GM18858 (cell line): ENCODE measurements around the gene COL17A1.

Experiments
- ATAC-seq: cut with Tn5 transposase; IDR thresholded peaks from one replicate; pipeline ENCODE4 v1.9.1; 2021; ENCODE audit not compliant: unreplicated experiment

COL17A1 gene

DNA sequence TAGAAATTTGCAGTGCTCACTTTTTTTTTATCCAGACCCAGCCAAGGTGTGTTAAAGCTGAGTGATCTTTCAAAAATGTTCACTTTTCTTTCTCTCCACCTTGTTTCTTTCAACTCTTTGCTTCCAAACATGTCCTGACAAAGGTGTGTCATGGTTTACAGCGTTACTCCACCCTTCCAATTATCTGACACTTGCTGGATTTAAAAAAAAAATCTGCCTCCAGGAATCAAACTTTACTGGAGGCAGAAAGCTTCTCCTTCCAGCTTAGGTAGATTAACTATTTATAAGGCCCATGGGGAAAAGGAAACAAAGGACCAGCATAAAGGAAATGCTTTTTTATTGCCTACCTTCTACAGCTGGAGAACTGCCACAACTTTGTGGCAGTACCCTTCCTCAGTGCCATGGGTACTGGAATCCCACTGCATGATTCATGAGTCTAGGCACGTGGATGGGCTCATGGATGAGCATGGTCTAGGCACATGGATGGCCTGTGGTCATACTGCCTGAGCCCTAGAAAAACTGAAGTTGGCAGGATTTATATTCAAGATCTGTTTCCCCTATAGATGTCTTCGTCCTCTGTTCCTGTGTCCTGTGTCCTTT, at the start of gene COL17A1:
COL17A1 (minus strand) TSS at position 80 of the 600 bp plus-strand sequence. CDS start 5,207 bp downstream, outside the sequence.
- no peak for ATAC-seq

GRCh38 chr10:104130041-104130440, 44.4 kb upstream of the COL17A1 start:
- ATAC-seq: no peak

DNA sequence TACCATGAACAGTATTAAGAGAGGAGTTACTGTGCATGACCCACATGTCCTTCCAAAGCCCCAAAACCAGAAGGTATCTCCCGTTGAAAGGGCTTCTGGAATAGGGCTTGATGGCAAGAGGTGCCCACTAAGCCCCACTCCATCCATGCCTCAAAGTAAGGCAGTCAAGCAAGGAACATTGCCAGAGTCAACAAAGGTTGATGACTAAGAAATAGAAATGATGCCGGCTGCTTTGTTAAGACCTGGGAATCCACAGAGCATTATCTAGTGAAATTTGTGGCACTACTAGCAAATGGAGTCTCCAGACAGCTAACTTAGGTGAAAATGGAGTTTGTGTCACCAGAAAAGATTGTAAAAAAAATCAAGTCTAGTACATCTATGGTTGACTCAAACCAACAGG, 42.5 kb upstream of the COL17A1 start:
- ATAC-seq: no peak

DNA sequence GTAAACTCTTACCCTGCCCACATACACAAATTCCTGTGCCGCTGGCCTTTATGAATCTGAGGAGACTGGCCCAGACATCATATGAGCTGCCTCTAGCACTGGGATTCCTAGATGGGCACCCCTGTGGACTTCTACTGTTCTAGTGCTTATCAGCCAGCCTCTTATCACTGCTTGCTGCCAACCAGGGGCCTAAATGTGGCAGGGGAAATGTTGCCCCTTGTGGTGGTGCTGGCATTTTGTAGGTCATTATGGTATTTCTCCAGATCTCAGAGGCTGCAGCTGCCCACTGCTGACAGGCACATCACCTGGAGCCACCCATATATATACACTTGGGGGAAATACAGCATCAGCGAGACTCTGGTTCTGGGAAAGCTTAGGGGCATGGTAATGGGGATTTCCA, 41.7 kb upstream of the COL17A1 start:
- ATAC-seq: no peak

- ATAC-seq: no peak
Measured at GRCh38 chr10:104123397-104123796, 37.7 kb upstream of the COL17A1 start.

GRCh38 chr10:104122225-104123107, 36.8 kb upstream of the COL17A1 start:
- no peak for ATAC-seq

GRCh38 chr10:104121485-104122224, 36.0 kb upstream of the COL17A1 start, which contains the start of gene SFR1:
Gene SFR1 (plus strand): TSS chr10:104122171. CDS start chr10:104122184, 13 bp downstream.
- peak; percentile 69 for ATAC-seq

- ATAC-seq: peak; percentile 42
Measured at GRCh38 chr10:104120903-104121484, 35.3 kb upstream of the COL17A1 start.

DNA sequence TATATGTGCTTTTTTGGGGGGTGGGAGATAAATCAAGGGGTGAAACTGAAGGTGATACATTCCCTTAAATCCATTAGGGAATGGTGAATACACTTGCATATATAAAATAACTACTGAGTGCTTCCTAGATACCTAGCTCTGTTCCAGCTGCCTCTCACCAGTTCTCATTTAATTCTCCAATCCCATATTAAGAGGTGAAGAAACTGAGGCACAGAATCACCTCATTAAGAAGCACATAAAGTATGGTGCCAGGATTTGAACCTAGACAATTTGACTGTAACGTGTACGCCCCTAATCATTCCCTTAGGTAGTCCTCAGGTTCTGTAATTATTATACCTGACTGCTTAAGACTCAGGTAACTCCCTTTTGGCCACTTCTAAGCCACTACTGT, 34.8 kb upstream of the COL17A1 start:
- ATAC-seq: no peak

DNA sequence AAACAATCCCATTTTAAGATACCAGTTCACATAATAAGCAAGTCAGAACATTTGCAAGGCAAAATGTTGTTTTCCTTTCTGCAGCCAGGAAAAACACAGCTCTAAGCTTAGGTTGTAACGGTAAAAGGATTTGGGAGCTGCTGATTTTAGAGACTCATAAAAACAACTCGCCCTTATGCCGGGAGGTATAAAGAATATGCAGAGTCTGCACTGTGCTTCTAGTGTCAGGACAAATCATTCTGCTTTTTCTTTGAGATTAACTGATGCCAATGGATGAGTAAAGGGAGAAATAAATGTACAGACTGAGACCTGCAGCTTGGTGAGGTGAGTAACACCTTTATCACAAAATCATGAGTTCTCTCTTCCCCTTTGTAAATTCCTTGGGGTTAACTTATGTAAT, 34.3 kb upstream of the COL17A1 start:
- no peak for ATAC-seq

- no peak for ATAC-seq
Measured at GRCh38 chr10:104117839-104118323, 32.2 kb upstream of the COL17A1 start.

DNA sequence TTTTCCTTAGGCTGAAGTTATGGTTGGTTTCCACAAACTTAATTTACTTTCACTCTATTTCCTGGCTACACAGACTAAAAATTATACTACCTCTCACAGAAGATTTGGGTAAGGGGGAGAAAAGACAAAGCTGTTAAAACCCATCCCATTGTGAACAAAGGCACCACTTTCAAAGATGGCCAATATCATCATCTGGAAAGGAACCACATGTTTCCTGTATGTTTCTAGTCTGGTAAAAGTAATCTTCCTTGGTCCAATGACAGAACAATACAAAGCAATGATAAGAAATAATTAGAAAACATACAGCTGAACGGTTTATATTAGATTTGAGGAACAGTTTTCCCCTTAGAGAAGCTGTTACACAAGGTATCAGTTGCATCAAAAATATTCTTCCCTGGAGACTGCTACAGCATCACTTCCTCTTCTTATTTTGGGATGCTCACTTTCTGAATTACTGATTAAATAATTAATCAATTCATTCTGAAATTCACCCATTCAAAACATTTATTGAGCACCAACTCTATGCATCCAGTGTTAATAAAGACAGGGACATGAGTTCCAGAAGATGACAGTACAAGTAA, 27.8 kb upstream of the COL17A1 start:
- ATAC-seq: no peak

DNA sequence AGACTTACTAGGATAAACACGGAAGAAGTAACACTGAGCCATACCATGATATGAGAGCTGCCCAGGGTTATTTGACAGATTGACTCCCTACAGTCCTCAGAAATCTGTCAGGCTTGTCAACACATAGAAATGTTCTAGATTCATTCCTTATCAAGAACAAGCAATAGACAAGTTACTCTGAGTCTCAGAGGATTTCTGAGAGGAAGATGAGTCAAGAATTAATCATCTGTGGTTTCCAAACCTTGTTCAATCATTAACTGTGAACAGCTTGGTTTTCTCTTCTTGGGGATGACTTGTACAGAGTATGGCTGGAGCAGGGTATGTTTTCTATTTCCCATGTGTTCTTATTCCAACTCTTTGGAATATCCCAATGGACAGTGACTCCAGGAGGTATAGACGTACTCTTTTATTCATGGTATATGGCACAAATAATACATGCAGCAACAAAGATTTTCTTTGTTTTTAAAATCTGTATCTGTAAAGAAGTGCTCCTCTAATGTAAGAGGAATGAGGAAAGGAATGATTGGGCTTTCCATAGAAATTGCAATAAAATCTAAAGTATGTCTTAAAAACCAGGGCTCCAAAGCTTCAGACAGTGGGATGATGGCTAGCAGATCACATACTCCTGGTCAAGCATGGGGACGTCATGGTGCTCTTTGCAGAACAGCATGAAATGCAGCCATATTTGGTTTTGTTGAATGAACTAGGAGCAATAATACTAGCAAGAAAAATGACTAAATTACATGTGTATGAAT, 24.4 kb upstream of the COL17A1 start:
- ATAC-seq: peak; percentile 79

- ATAC-seq: no peak
Measured at GRCh38 chr10:104104926-104105325, 19.2 kb upstream of the COL17A1 start.

- peak; percentile 34 for ATAC-seq
Measured at GRCh38 chr10:104104418-104104817, 18.7 kb upstream of the COL17A1 start.

- ATAC-seq: peak; percentile 60
Measured at GRCh38 chr10:104103956-104104355, 18.3 kb upstream of the COL17A1 start.

- ATAC-seq: no peak
Measured at GRCh38 chr10:104101902-104102301, 16.2 kb upstream of the COL17A1 start.

GRCh38 chr10:104100795-104101194, 15.1 kb upstream of the COL17A1 start:
- ATAC-seq: no peak

DNA sequence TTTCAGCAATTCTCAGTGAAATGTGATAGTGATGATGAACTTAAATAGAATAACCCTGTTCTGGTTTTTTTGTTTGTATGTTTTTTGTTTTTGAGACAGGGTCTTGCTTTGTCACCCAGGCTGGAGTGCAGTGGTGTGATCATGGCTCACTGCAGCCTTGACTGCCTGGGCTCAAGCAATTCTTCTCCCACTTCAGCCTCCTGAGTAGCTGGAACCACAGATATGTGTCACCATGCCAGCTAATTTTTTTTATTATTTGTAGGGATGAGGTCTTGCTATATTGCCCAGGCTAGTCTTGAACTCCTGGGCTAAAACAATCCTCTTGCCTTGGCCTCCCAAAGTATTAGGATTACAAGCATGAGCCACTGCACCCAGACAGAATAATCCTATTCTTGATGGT, 14.3 kb upstream of the COL17A1 start:
- ATAC-seq: no peak

GRCh38 chr10:104099269-104099668, 13.6 kb upstream of the COL17A1 start:
- ATAC-seq: no peak
